Bronchial epithelial cell (primary cell): Measurements from ENCODE around the gene RELA. TPM values are rescaled to one million over a fixed set of nuclear protein-coding genes. Genes with fewer than 3 reads are reported as not detected.
A peak's percentile ranks its signal among the peaks of the same experiment; 100 is the strongest.

Experiments
- DNase-seq: peaks from one replicate; pipeline ENCODE4 v3.0.0-alpha.2; 2010; ENCODE audit warnings: low read depth
- FAIRE-seq: peaks from 2 replicates; lab custom pipeline; 2011; peaks lifted over from hg19 to GRCh38; lab: Jason Lieb, UNC
- H3K27me3 ChIP-seq: 2 replicates; pipeline ENCODE4 v1.5.1; 2011; ENCODE audit warnings: low read length; ENCODE audit not compliant: control insufficient read depth, insufficient read depth
- H3K36me3 ChIP-seq: 2 replicates; pipeline ENCODE4 v1.5.1; 2011; ENCODE audit warnings: low read length; ENCODE audit not compliant: control insufficient read depth, insufficient read depth
- H3K4me3 ChIP-seq: 2 replicates; pipeline ENCODE4 v1.5.1; 2011; ENCODE audit warnings: mild to moderate bottlenecking, low read depth, low read length, control low read depth
- total RNA-seq: library from RNA; depleted of rRNA; stranded (reverse); fragments of >200 nt; gene quantifications from 2 replicates; pipeline ENCODE4 v1.2.1, GENCODE V29; 2014
- TF ChIP-seq, protein P1 (sequence below): IDR thresholded peaks from 2 replicates; pipeline ENCODE4 v1.5.1; 2011; ENCODE audit warnings: mild to moderate bottlenecking, moderate library complexity, low read length, control low read depth, inconsistent platforms; ENCODE audit not compliant: insufficient read depth, severe bottlenecking

The RELA gene
- total RNA-seq, 1 donor from 2014 or later: 9.5 TPM

DNA sequence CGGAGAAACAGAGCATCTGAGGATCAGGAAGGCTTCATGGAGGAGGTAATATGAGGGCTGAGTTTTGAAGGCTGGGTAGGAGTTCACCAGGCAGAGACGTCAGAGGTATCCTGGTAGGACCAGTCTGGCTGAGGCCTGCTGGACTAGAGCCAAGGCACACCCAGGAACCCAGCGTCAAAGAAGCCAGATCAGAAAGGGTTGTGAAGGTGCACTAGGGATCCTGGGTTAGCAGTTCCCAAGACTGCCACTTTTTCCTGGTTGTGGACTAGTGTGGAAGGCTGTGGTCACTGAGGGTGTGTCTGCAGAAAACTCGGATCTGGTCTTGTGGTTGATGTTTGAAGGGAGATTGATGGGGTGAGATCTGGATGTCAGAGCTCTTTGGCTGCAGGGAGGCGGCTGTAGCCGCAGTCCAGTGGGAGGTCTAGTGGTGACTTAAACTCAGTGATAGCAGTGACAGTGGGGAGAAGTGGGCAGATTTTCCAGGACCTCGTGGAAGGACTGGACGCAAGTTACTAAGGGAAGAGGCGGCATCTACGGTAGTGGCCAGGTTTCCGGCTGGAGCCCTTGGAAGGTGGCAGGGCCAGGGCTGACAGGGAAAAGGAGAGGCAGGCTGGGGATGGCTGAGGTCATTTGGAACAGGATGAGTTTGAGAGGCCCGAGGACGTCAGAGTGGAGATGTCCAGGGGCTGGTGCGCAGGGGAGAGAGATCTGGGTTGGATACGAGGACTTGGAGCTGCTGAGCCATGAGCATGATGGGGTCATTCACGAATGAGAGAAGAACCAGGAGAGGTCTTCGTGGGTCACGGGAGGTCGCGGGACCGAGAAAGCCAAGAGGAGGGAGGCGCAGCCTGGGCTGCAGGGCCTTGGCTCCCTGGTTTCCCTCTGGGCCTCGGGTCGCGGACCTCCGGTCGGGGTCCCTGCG, 10.9 kb downstream of the RELA start:
- FAIRE-seq (peak; percentile 58), DNase-seq (peak; percentile 78)
- TF ChIP-seq, protein P1, sequence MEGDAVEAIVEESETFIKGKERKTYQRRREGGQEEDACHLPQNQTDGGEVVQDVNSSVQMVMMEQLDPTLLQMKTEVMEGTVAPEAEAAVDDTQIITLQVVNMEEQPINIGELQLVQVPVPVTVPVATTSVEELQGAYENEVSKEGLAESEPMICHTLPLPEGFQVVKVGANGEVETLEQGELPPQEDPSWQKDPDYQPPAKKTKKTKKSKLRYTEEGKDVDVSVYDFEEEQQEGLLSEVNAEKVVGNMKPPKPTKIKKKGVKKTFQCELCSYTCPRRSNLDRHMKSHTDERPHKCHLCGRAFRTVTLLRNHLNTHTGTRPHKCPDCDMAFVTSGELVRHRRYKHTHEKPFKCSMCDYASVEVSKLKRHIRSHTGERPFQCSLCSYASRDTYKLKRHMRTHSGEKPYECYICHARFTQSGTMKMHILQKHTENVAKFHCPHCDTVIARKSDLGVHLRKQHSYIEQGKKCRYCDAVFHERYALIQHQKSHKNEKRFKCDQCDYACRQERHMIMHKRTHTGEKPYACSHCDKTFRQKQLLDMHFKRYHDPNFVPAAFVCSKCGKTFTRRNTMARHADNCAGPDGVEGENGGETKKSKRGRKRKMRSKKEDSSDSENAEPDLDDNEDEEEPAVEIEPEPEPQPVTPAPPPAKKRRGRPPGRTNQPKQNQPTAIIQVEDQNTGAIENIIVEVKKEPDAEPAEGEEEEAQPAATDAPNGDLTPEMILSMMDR: no peak
- Histone ChIP-seq H3K27me3 (no peaks in the 10 kb centered on the region), H3K4me3 (peak overlapping the region; percentile 32), H3K36me3 (peaks cover 8% of the 10 kb centered on the region)

DNA sequence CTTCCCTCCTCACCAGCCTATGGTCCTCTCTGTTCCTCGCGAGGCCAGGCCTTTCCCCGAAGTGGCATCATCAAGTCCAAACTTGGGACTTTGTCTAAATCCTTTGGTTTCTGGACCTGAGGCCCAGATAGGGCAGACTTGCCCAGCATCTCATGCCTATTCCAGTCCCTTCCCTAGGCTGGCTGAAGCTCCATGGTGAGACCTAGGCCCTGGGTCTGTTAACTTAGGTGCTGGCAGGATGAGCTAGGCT, 11.5 kb downstream of the RELA start:
- FAIRE-seq (no peak), DNase-seq (no peak)
- H3K27me3 ChIP-seq: no peaks in the 10 kb centered on the region
- TF ChIP-seq, protein P1: no peak
- H3K4me3 ChIP-seq: no peak overlapping the region
- peaks cover 8% of the 10 kb centered on the region for H3K36me3 ChIP-seq

DNA sequence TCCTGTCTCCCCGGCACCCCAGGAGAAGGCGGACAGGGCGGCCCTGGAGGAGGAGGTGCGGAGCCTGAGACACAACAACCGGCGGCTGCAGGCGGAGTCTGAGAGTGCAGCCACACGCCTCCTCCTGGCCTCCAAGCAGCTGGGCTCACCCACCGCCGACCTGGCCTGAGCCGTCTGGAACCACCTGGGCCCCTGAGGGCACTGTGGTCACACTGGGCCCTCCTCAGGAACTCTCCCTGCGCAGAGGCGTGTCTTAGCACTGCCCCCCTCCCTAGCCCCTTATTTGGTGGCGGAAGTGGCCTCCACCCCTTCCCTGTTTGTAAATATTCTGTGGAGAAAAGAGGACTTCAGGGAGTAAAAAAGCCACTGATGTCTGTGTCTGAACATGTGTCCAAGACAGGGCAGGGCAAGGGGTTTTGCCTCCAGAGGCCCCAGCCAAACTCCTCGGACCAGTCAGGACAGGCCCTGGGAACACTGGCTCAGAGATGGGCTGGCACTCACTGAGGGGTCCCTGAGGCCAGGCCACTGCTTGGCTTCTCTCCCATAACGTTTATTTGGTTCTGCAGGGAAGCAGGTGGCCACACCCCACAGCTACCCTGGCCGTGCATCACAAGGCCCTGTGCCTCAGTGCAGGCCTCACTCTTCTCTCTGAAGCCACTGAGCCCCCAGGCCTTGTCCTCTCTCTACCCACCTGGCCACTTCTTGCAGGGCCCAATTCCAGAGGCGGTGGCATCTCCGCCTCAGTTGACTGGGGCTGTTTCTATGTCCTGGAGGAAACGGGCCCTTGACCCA, 12.0 kb downstream of the RELA start:
- H3K36me3 ChIP-seq: peaks cover 3% of the 10 kb centered on the region
- H3K27me3 ChIP-seq: no peaks in the 10 kb centered on the region
- TF ChIP-seq, protein P1: no peak
- peak; percentile 65 for DNase-seq
- FAIRE-seq: no peak
- no peak overlapping the region for H3K4me3 ChIP-seq

DNA sequence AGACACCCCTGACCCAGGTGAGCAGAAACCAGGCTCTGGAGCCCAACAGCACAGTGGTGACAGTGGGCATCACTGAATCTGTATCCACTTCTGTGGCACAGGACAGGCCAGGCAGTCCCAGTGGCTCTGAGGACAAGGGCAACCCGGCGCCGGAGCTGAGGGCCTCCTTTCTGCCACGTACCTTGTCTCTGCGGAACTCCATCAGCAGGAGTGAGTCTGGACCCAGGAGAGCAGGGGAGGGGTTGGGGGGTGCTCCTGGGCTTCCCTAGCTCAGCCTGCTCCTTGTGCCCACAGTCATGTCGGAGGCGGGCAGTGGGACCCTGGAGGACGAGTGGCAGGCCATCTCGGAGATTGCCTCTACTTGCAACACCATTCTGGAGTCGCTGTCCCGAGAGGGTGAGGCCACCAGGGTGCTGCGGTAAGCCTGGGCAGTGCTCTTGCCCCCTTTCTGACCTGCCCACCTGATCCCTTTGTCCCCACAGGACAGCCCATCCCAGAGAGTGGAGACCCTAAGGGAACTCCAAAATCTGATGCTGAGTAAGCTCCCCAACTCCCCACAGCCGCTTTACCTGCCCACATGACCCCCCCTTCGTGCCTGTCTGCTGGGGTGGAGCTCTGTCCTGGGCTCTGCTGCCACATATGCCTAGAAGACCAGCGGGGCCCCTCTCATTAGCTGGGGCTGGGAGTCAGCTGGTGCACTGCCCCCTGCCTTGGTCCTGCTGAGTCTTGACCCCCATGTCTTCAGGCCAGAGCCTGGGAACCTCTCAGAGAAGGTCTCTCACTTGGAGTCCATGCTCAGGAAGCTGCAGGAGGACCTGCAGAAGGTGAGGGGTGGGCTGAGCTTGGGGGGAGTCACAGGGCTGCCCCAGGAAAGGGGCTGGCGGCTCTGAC, 12.8 kb downstream of the RELA start:
- FAIRE-seq: no peak
- TF ChIP-seq, protein P1: no peak
- no peak overlapping the region for H3K4me3 ChIP-seq
- no peaks in the 10 kb centered on the region for H3K27me3 ChIP-seq
- no peaks in the 10 kb centered on the region for H3K36me3 ChIP-seq
- DNase-seq: no peak

DNA sequence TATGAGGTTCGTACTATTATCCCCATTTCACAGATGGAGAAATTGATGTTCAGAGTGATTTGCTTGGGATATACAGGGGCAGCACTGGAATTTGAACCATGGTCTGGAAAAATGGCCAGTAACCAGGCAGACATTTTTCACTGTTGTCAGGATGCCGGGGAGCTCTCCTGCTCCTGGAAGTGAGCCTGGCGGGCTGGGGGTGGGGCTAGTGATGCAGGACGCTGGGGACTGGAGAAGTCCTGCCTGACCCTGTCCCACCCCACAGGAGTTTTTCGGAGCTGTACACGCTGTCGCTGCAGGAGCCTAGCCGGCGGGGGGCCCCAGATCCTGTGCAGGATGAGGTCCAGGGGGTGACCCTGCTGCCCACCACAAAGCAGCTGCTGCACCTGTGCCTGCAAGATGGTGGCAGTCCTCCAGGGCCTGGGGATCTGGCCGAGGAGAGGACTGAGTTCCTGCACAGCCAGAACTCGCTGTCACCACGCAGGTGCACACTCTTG, 13.7 kb downstream of the RELA start:
- Histone ChIP-seq H3K4me3 (no peak overlapping the region), H3K36me3 (no peaks in the 10 kb centered on the region), H3K27me3 (no peaks in the 10 kb centered on the region)
- TF ChIP-seq, protein P1: no peak
- no peak for DNase-seq
- no peak for FAIRE-seq
